H9 (cell line): ENCODE data around the gene NUDCD2. TPM values are rescaled to one million over a fixed set of nuclear protein-coding genes. Genes with fewer than 3 reads are reported as not detected.
"Not testable (repeated sequence)": the region's sequence is repeated elsewhere in the genome, so short reads cannot be mapped to it uniquely, and the experiment has no call there.

Experiments used
- DNase-seq: peaks from one replicate; pipeline ENCODE4 v3.0.0-alpha.2; 2017
- H2AFZ ChIP-seq: one replicate; pipeline ENCODE4 v1.6.1; 2013; ENCODE audit warnings: mild to moderate bottlenecking, low read length, control low read depth, moderate library complexity
- H2AK5ac ChIP-seq: 2 replicates; pipeline ENCODE4 v1.6.1; 2013; ENCODE audit warnings: low read length, control low read depth, mixed read lengths; ENCODE audit not compliant: insufficient read length
- H2BK120ac ChIP-seq: one replicate; pipeline ENCODE4 v1.6.1; 2013; ENCODE audit warnings: low read depth, mild to moderate bottlenecking, low read length, control low read depth, inconsistent platforms; ENCODE audit not compliant: poor library complexity, severe bottlenecking
- H2BK12ac ChIP-seq: 2 replicates; pipeline ENCODE4 v1.6.1; 2013; ENCODE audit warnings: low read length, control low read depth, mixed read lengths, low read depth; ENCODE audit not compliant: insufficient read length
- H2BK15ac ChIP-seq: 2 replicates; pipeline ENCODE4 v1.6.1; 2013; ENCODE audit warnings: low read depth, low read length, control low read depth
- H2BK20ac ChIP-seq: one replicate; pipeline ENCODE4 v1.6.1; 2013; ENCODE audit warnings: low read depth, mild to moderate bottlenecking, low read length, control low read depth, inconsistent platforms; ENCODE audit not compliant: poor library complexity, severe bottlenecking
- H2BK5ac ChIP-seq: 2 replicates; pipeline ENCODE4 v1.6.1; 2013; ENCODE audit warnings: low read length, control low read depth, mixed read lengths; ENCODE audit not compliant: insufficient read length
- H3K14ac ChIP-seq: 2 replicates; pipeline ENCODE4 v1.6.1; 2013; ENCODE audit warnings: low read length, control low read depth; ENCODE audit not compliant: insufficient read depth
- H3K18ac ChIP-seq: 2 replicates; pipeline ENCODE4 v1.6.1; 2013; ENCODE audit warnings: low read depth, mild to moderate bottlenecking, mixed read lengths, low read length, control low read depth; ENCODE audit not compliant: insufficient read length
- H3K23ac ChIP-seq: 2 replicates; pipeline ENCODE4 v1.6.1; 2013; ENCODE audit warnings: low read length, control low read depth, mixed read lengths, low read depth; ENCODE audit not compliant: insufficient read length
- H3K23me2 ChIP-seq: 2 replicates; pipeline ENCODE4 v1.6.1; 2013; ENCODE audit warnings: low read depth, mild to moderate bottlenecking, mixed read lengths, low read length, control low read depth; ENCODE audit not compliant: insufficient read length, poor library complexity, severe bottlenecking
- H3K27ac ChIP-seq: 2 replicates; pipeline ENCODE4 v1.5.1; 2013; ENCODE audit warnings: low read length, control low read depth, mixed read lengths, low read depth; ENCODE audit not compliant: insufficient read length
- H3K27me3 ChIP-seq: 2 replicates; pipeline ENCODE4 v1.6.1; 2013; ENCODE audit warnings: low read length, control low read depth, inconsistent platforms; ENCODE audit not compliant: insufficient read depth
- H3K4ac ChIP-seq: 2 replicates; pipeline ENCODE4 v1.6.1; 2013; ENCODE audit warnings: low read depth, mild to moderate bottlenecking, control low read depth, inconsistent platforms, low read length, moderate library complexity
- H3K4me1 ChIP-seq: 2 replicates; pipeline ENCODE4 v1.6.1; 2013; ENCODE audit warnings: low read length, control low read depth, inconsistent platforms; ENCODE audit not compliant: insufficient read depth
- H3K4me2 ChIP-seq: 2 replicates; pipeline ENCODE4 v1.6.1; 2013; ENCODE audit warnings: low read length, control low read depth, mixed read lengths; ENCODE audit not compliant: insufficient read length, insufficient read depth
- H3K56ac ChIP-seq: 2 replicates; pipeline ENCODE4 v1.6.1; 2013; ENCODE audit warnings: low read depth, mild to moderate bottlenecking, mixed read lengths, low read length, control low read depth; ENCODE audit not compliant: insufficient read length
- H3K79me1 ChIP-seq: 2 replicates; pipeline ENCODE4 v1.6.1; 2013; ENCODE audit warnings: low read depth, mild to moderate bottlenecking, moderate library complexity, low read length, control low read depth, inconsistent platforms; ENCODE audit not compliant: insufficient read depth, poor library complexity, severe bottlenecking
- H3K79me2 ChIP-seq: 2 replicates; pipeline ENCODE4 v1.6.1; 2013; ENCODE audit warnings: low read length, control low read depth, inconsistent platforms; ENCODE audit not compliant: insufficient read depth
- H3K9ac ChIP-seq: 2 replicates; pipeline ENCODE4 v1.6.1; 2013; ENCODE audit warnings: low read length, control low read depth, mixed read lengths; ENCODE audit not compliant: insufficient read length; ENCODE audit errors: extremely low read depth
- H3K9me3 ChIP-seq: one replicate; pipeline ENCODE4 v1.6.1; 2013; ENCODE audit warnings: low read depth, low read length, inconsistent platforms; ENCODE audit not compliant: control insufficient read depth
- H3T11ph ChIP-seq: one replicate; pipeline ENCODE4 v1.6.1; 2013; ENCODE audit warnings: mild to moderate bottlenecking, low read length, control low read depth, inconsistent platforms
- H4K20me1 ChIP-seq: one replicate; pipeline ENCODE4 v1.6.1; 2013; ENCODE audit not compliant: control insufficient read depth, insufficient read length, insufficient read depth
- H4K5ac ChIP-seq: 2 replicates; pipeline ENCODE4 v1.6.1; 2013; ENCODE audit warnings: low read depth, mild to moderate bottlenecking, mixed read lengths, low read length, control low read depth; ENCODE audit not compliant: insufficient read length
- H4K8ac ChIP-seq: replicated peaks from 2 replicates; pipeline ENCODE4 v1.6.1; 2013; ENCODE audit warnings: low read length, control low read depth, mixed read lengths, low read depth; ENCODE audit not compliant: insufficient read length
- H4K91ac ChIP-seq: 2 replicates; pipeline ENCODE4 v1.6.1; 2013; ENCODE audit warnings: low read depth, mild to moderate bottlenecking, moderate library complexity, mixed read lengths, low read length, control low read depth; ENCODE audit not compliant: insufficient read length
- H3K27ac Mint-ChIP-seq, 3 experiments: 2 replicates in 2 of 3; 3 replicates in 1 of 3; pipeline ENCODE4 v1.8.0; 2020 to 2021; ENCODE audit warnings: mixed read lengths in 3 of 3, mild to moderate bottlenecking in 1 of 3, moderate library complexity in 1 of 3
- H3K27me3 Mint-ChIP-seq: 2 replicates; pipeline ENCODE4 v1.8.0; 2021; ENCODE audit warnings: low read depth, mild to moderate bottlenecking, moderate library complexity, mixed read lengths
- H3K36me3 Mint-ChIP-seq, 3 experiments: 2 replicates in 2 of 3; 3 replicates in 1 of 3; pipeline ENCODE4 v1.8.0; 2020 to 2021; ENCODE audit warnings: low read depth in 3 of 3, mixed read lengths in 3 of 3; ENCODE audit not compliant: insufficient read depth in 1 of 3
- H3K4me1 Mint-ChIP-seq, 2 experiments: 2 replicates each; pipeline ENCODE4 v1.8.0; 2020; ENCODE audit warnings: mixed read lengths in 2 of 2
- H3K4me3 Mint-ChIP-seq, 2 experiments: 2 replicates in 1 of 2; 3 replicates in 1 of 2; pipeline ENCODE4 v1.8.0; 2020 to 2021; ENCODE audit warnings: mild to moderate bottlenecking in 2 of 2, mixed read lengths in 2 of 2, moderate library complexity in 1 of 2
- H3K9me3 Mint-ChIP-seq, 2 experiments: 2 replicates in 1 of 2; 3 replicates in 1 of 2; pipeline ENCODE4 v1.8.0; 2020; ENCODE audit warnings: mild to moderate bottlenecking in 2 of 2, mixed read lengths in 2 of 2, moderate library complexity in 1 of 2
- WGBS: extraction: QIAGEN DNeasy Blood & Tissue Kit; methylation state at CpG from one replicate; pipeline ENCODE4 v1.1.7; 2013; ENCODE audit warnings: missing lambda C conversion rate, low lambda C conversion rate, mixed read lengths; ENCODE audit not compliant: insufficient read length; ENCODE audit errors: extremely low coverage; 5-methylcytosine and 5-hydroxymethylcytosine counted together
- total RNA-seq: library from RNA; stranded (reverse); gene quantifications from 2 replicates; pipeline ENCODE4 v1.2.1, GENCODE V29; 2021
- TF ChIP-seq, protein P1 (sequence below): fragments of 200-600 bp; sonication (generic); conservative IDR thresholded peaks from 3 replicates; pipeline ENCODE4 v1.8.0; 2021; ENCODE audit warnings: antibody characterized with exemption, mild to moderate bottlenecking

The NUDCD2 gene
- total RNA-seq, 1 experiment from 2014 or later: 42.2 TPM

GRCh38 chr5:163456029-163456589, 3.8 kb downstream of the NUDCD2 start:
- Histone ChIP-seq H3K4ac (no peak overlapping the region), H3K18ac (no peak overlapping the region), H3K27me3 (no peaks in the 10 kb centered on the region; the same call in 1 of the 2 replicates), H3T11ph (no peak overlapping the region), H2BK20ac (no peak overlapping the region), H3K79me2 (no peaks in the 10 kb centered on the region; the same call in 1 of the 2 replicates), H3K9me3 (no peaks in the 10 kb centered on the region), H4K8ac (no peak overlapping the region), H4K91ac (no peak overlapping the region), H3K4me2 (no peak overlapping the region), H2BK15ac (no peak overlapping the region), H3K79me1 (no peaks in the 10 kb centered on the region), H3K9ac (no peak overlapping the region), H2BK120ac (no peak overlapping the region), H2BK12ac (no peak overlapping the region), H4K20me1 (no peaks in the 10 kb centered on the region), H4K5ac (no peak overlapping the region), H3K23ac (no peak overlapping the region), H3K27ac (no peak overlapping the region), H2BK5ac (no peak overlapping the region), H2AK5ac (no peak overlapping the region), H3K56ac (no peak overlapping the region), H2AFZ (no peak overlapping the region), H3K4me1 (no peaks in the 10 kb centered on the region), H3K14ac (no peak overlapping the region), H3K23me2 (peaks cover 4% of the 10 kb centered on the region)
- TF ChIP-seq, protein P1, sequence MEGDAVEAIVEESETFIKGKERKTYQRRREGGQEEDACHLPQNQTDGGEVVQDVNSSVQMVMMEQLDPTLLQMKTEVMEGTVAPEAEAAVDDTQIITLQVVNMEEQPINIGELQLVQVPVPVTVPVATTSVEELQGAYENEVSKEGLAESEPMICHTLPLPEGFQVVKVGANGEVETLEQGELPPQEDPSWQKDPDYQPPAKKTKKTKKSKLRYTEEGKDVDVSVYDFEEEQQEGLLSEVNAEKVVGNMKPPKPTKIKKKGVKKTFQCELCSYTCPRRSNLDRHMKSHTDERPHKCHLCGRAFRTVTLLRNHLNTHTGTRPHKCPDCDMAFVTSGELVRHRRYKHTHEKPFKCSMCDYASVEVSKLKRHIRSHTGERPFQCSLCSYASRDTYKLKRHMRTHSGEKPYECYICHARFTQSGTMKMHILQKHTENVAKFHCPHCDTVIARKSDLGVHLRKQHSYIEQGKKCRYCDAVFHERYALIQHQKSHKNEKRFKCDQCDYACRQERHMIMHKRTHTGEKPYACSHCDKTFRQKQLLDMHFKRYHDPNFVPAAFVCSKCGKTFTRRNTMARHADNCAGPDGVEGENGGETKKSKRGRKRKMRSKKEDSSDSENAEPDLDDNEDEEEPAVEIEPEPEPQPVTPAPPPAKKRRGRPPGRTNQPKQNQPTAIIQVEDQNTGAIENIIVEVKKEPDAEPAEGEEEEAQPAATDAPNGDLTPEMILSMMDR: no peak
- Mint-ChIP-seq H3K27ac (no peak overlapping the region), H3K36me3 (peaks cover 17 to 38% (median 36%) of the 10 kb centered on the region in 3 experiments; a peak in 6 of 7 replicates), H3K9me3 (no peaks in the 10 kb centered on the region), H3K4me3 (no peak overlapping the region), H3K27me3 (peaks cover 3% of the 10 kb centered on the region; the same call in 1 of the 2 replicates), H3K4me1 (peaks cover 5 to 18% of the 10 kb centered on the region in 2 experiments)
- no CpG with 5 or more reads among the region's 2 CpGs for WGBS
- no peak for DNase-seq

- H3K4ac ChIP-seq, H4K8ac ChIP-seq, H3K79me1 ChIP-seq, H3K9me3 ChIP-seq, H3K9ac ChIP-seq, H3K9me3 Mint-ChIP-seq, H3K14ac ChIP-seq, H3K27me3 ChIP-seq, H2BK12ac ChIP-seq, H3K4me2 ChIP-seq, H3K27ac ChIP-seq, H4K91ac ChIP-seq, H3K79me2 ChIP-seq, H3K23ac ChIP-seq, H3K23me2 ChIP-seq, H4K20me1 ChIP-seq, H2AFZ ChIP-seq, H2AK5ac ChIP-seq, H2BK20ac ChIP-seq, H3K27me3 Mint-ChIP-seq, H2BK5ac ChIP-seq, H4K5ac ChIP-seq, H3T11ph ChIP-seq, H2BK120ac ChIP-seq, H3K56ac ChIP-seq, H3K4me1 ChIP-seq, H2BK15ac ChIP-seq, H3K18ac ChIP-seq, H3K4me3 Mint-ChIP-seq, DNase-seq: not testable (repeated sequence)
- Mint-ChIP-seq H3K27ac (peak overlapping the region in 2 of 3 experiments; percentile 39 to 85; a peak in 3 of 7 replicates), H3K36me3 (peaks cover 17 to 38% (median 36%) of the 10 kb centered on the region in 3 experiments; a peak in 6 of 7 replicates), H3K4me1 (peaks cover 5 to 18% of the 10 kb centered on the region in 2 experiments)
- WGBS: no CpG with 5 or more reads among the region's 17 CpGs
Observed at GRCh38 chr5:163455406-163455805, 4.5 kb downstream of the NUDCD2 start.
